Tibial nerve (tissue), 3 donors: ENCODE results near the gene PCNX2.

Source experiments
- POLR2A ChIP-seq, 2 donors: fragments of 450-650 bp; IDR thresholded peaks; one replicate each; pipeline ENCODE4 v1.6.1; 2017; ENCODE audit warnings: antibody characterized with exemption in 2 of 2, mild to moderate bottlenecking in 2 of 2, moderate library complexity in 2 of 2
- TF ChIP-seq, protein P1 (sequence below), 5 experiments: fragments of 200-600 bp in 3 of 5; fragments of 450-650 bp in 2 of 5; sonication (generic) in 3 of 5; IDR thresholded peaks; one replicate each; pipeline ENCODE4 v1.5.1; 2016 to 2019; ENCODE audit warnings: antibody characterized with exemption in 5 of 5, mild to moderate bottlenecking in 3 of 5, moderate library complexity in 2 of 5

DNA sequence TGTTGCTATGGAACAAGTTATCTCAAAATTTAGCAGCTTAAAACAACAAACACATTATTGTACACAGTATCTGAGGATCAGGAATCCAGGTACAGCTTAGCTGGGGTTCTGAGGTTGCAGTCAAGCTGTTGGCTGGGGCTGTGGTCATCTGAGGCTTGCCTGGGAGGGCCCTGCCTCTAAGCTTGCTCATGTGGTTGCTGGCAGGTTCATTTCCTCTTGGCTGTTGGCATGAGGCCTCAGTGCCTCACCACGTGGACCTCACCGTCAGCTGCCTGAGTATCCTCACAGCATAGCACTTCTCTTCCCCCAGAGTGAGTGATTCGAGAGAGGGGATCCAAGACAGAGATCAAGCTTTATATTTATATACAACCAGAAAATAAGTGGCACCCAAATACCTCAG, 326.6 kb downstream of the PCNX2 start:
- TF ChIP-seq, protein P1, sequence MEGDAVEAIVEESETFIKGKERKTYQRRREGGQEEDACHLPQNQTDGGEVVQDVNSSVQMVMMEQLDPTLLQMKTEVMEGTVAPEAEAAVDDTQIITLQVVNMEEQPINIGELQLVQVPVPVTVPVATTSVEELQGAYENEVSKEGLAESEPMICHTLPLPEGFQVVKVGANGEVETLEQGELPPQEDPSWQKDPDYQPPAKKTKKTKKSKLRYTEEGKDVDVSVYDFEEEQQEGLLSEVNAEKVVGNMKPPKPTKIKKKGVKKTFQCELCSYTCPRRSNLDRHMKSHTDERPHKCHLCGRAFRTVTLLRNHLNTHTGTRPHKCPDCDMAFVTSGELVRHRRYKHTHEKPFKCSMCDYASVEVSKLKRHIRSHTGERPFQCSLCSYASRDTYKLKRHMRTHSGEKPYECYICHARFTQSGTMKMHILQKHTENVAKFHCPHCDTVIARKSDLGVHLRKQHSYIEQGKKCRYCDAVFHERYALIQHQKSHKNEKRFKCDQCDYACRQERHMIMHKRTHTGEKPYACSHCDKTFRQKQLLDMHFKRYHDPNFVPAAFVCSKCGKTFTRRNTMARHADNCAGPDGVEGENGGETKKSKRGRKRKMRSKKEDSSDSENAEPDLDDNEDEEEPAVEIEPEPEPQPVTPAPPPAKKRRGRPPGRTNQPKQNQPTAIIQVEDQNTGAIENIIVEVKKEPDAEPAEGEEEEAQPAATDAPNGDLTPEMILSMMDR (IDR thresholded peaks at IDR 0.05), result no peak
- no peak for TF ChIP-seq POLR2A (IDR thresholded peaks at IDR 0.05)
